PC-9 (cell line): ENCODE measurements around the gene EIF2S2.

ENCODE experiments used
- CTCF ChIP-seq: fragments of 200-600 bp; sonication (generic); conservative IDR thresholded peaks from 2 replicates; pipeline ENCODE4 v1.6.1; 2017; ENCODE audit warnings: mixed run types, antibody characterized with exemption, mild to moderate bottlenecking, moderate library complexity
- EZH2 ChIP-seq: fragments of 200-600 bp; sonication (generic); IDR thresholded peaks from 2 replicates; pipeline ENCODE4 v1.8.0; 2017; ENCODE audit warnings: antibody characterized with exemption, low read depth

GRCh38 chr20:34082232-34082887 lies 29.7 kb downstream of the EIF2S2 start:
- TF ChIP-seq CTCF (no peak), EZH2 (no peak)
